HK-2 (cell line): Measurements from ENCODE around the gene ZNF628.
A peak's percentile ranks its signal among the peaks of the same experiment; 100 is the strongest.

Experiments used
- DNase-seq: peaks from one replicate; pipeline ENCODE4 v3.0.0-alpha.2; 2018; ENCODE audit not compliant: unreplicated experiment

Gene ZNF628

GRCh38 chr19:55484593-55485438 lies 8.4 kb downstream of the ZNF628 start, which contains the start of gene NAT14:
TSS of gene NAT14 (plus strand) at chr19:55485188. CDS start at chr19:55485709, 521 bp downstream.
- DNase-seq: peak; percentile 84

GRCh38 chr19:55485439-55486011 lies 9.1 kb downstream of the ZNF628 start:
- DNase-seq: no peak

GRCh38 chr19:55486043-55486970 lies 9.9 kb downstream of the ZNF628 start:
- peak; percentile 59 for DNase-seq

GRCh38 chr19:55486971-55487923 lies 10.8 kb downstream of the ZNF628 start:
- peak; percentile 91 for DNase-seq

- DNase-seq: peak; percentile 70
These were observed 11.7 kb downstream of the ZNF628 start, which contains the start of gene SSC5D for GRCh38 chr19:55487924-55488687. TSS of gene SSC5D (plus strand) at chr19:55488436. CDS start at chr19:55488590, 154 bp downstream.

GRCh38 chr19:55488986-55489710 lies 12.7 kb downstream of the ZNF628 start:
- DNase-seq: no peak

GRCh38 chr19:55489711-55490477 lies 13.5 kb downstream of the ZNF628 start:
- no peak for DNase-seq

GRCh38 chr19:55490478-55491432 lies 14.3 kb downstream of the ZNF628 start:
- DNase-seq: no peak

- no peak for DNase-seq
These were observed 15.3 kb downstream of the ZNF628 start for GRCh38 chr19:55491546-55492360.

- DNase-seq: no peak
These were observed 16.0 kb downstream of the ZNF628 start for GRCh38 chr19:55492362-55492944.

GRCh38 chr19:55493052-55493644 lies 16.7 kb downstream of the ZNF628 start:
- DNase-seq: no peak

GRCh38 chr19:55493645-55494171 lies 17.3 kb downstream of the ZNF628 start:
- no peak for DNase-seq

GRCh38 chr19:55494172-55494761 lies 17.9 kb downstream of the ZNF628 start:
- no peak for DNase-seq

- DNase-seq: no peak
These were observed 19.4 kb downstream of the ZNF628 start for GRCh38 chr19:55495646-55496349.
